Left ventricle myocardium inferior (tissue), 1 donor: ENCODE results near the gene PPP4R4. TPM values are rescaled to one million over a fixed set of nuclear protein-coding genes. Genes with fewer than 3 reads are reported as not detected.

Experiments
- DNase-seq: peaks from one replicate; pipeline ENCODE4 v3.0.0-alpha.2; 2020
- H3K27ac ChIP-seq: fragments of 200-600 bp; replicated peaks from 2 replicates; pipeline ENCODE4 v1.8.0; 2021
- H3K27me3 ChIP-seq: fragments of 200-600 bp; 2 replicates; pipeline ENCODE4 v1.8.0; 2021; ENCODE audit warnings: low read depth
- H3K36me3 ChIP-seq: fragments of 200-600 bp; 2 replicates; pipeline ENCODE4 v1.8.0; 2021
- H3K4me1 ChIP-seq: fragments of 200-600 bp; 2 replicates; pipeline ENCODE4 v1.8.0; 2021
- H3K4me3 ChIP-seq: fragments of 200-600 bp; 2 replicates; pipeline ENCODE4 v1.8.0; 2021; ENCODE audit warnings: mild to moderate bottlenecking, moderate library complexity
- H3K9me3 ChIP-seq: fragments of 200-600 bp; replicated peaks from 2 replicates; pipeline ENCODE4 v1.8.0; 2021
- CTCF ChIP-seq: fragments of 200-600 bp; IDR thresholded peaks from 2 replicates; pipeline ENCODE4 v1.8.0; 2021; ENCODE audit warnings: antibody characterized with exemption, mild to moderate bottlenecking, borderline replicate concordance
- intact Hi-C: fragments of 100-400 bp; cut with micrococcal nuclease; formaldehyde crosslinking; loops from one replicate; pipeline ENCODE4 v1.11.0; 2022
- total RNA-seq: library from RNA; stranded (reverse); fragmentation: NEBNext Ultra II Directional; extraction: Animal tissue kit (Norgen Biotek cat#: 25700); gene quantifications from one replicate; pipeline ENCODE4 v1.2.1, GENCODE V29; 2021
- donor health status: DM: no; HTN: yes; CAD: no; lungs with severe emphysema.

The PPP4R4 gene
- total RNA-seq, 1 donor from 2014 or later, result not detected

GRCh38 chr14:94177806-94178205 lies 3.7 kb downstream of the PPP4R4 start:
- no peaks in the 10 kb centered on the region for H3K36me3 ChIP-seq
- intact Hi-C loops, result no loop called here
- no peak for DNase-seq
- H3K4me1 ChIP-seq, result peaks cover 30% of the 10 kb centered on the region
- peaks cover 82% of the 10 kb centered on the region for H3K27me3 ChIP-seq
- H3K27ac ChIP-seq, result no peak overlapping the region
- no peak for TF ChIP-seq CTCF
- no peaks in the 10 kb centered on the region for H3K9me3 ChIP-seq
- no peak overlapping the region for H3K4me3 ChIP-seq

GRCh38 chr14:94179244-94179643 lies 5.1 kb downstream of the PPP4R4 start:
- intact Hi-C loops, result no loop called here

GRCh38 chr14:94180655-94181271 lies 6.6 kb downstream of the PPP4R4 start:
- intact Hi-C loops, result no loop called here
- peak; percentile 69 for TF ChIP-seq CTCF
- DNase-seq, result no peak
- Histone ChIP-seq H3K4me3 (no peak overlapping the region), H3K27ac (no peak overlapping the region), H3K9me3 (no peaks in the 10 kb centered on the region), H3K4me1 (peaks cover 7% of the 10 kb centered on the region), H3K36me3 (no peaks in the 10 kb centered on the region), H3K27me3 (peaks cover 91% of the 10 kb centered on the region)

More at GRCh38 chr14:94179244-94179643, 5.1 kb downstream of the PPP4R4 start:
- Histone ChIP-seq H3K4me1 (peaks cover 22% of the 10 kb centered on the region), H3K4me3 (no peak overlapping the region), H3K36me3 (no peaks in the 10 kb centered on the region), H3K27me3 (peaks cover 91% of the 10 kb centered on the region), H3K9me3 (no peaks in the 10 kb centered on the region), H3K27ac (no peak overlapping the region)
- no peak for TF ChIP-seq CTCF
- no peak for DNase-seq

GRCh38 chr14:94181835-94182234 lies 7.7 kb downstream of the PPP4R4 start:
- Histone ChIP-seq H3K36me3 (no peaks in the 10 kb centered on the region), H3K4me3 (no peak overlapping the region), H3K4me1 (peaks cover 6% of the 10 kb centered on the region), H3K27ac (no peak overlapping the region), H3K27me3 (peaks cover 91% of the 10 kb centered on the region), H3K9me3 (no peaks in the 10 kb centered on the region)
- no peak for DNase-seq
- intact Hi-C loops, result no loop called here
- no peak for TF ChIP-seq CTCF

GRCh38 chr14:94192536-94192935 lies 18.4 kb downstream of the PPP4R4 start:
- peaks cover 67% of the 10 kb centered on the region for H3K27me3 ChIP-seq
- H3K4me1 ChIP-seq, result no peaks in the 10 kb centered on the region
- no peak overlapping the region for H3K27ac ChIP-seq
- peaks cover 19% of the 10 kb centered on the region for H3K9me3 ChIP-seq
- TF ChIP-seq CTCF, result no peak
- H3K4me3 ChIP-seq, result no peak overlapping the region
- no peak for DNase-seq
- no peaks in the 10 kb centered on the region for H3K36me3 ChIP-seq
- intact Hi-C loops, result no loop called here

GRCh38 chr14:94193776-94194175 lies 19.7 kb downstream of the PPP4R4 start:
- DNase-seq, result no peak
- peaks cover 20% of the 10 kb centered on the region for H3K9me3 ChIP-seq
- no peak overlapping the region for H3K27ac ChIP-seq
- H3K4me1 ChIP-seq, result no peaks in the 10 kb centered on the region
- no peaks in the 10 kb centered on the region for H3K36me3 ChIP-seq
- no peak for TF ChIP-seq CTCF
- intact Hi-C loops, result no loop called here
- peaks cover 54% of the 10 kb centered on the region for H3K27me3 ChIP-seq
- H3K4me3 ChIP-seq, result no peak overlapping the region
